K562 (cell line): ENCODE data around the gene CALML3. TPM values are rescaled to one million over a fixed set of nuclear protein-coding genes. Genes with fewer than 3 reads are reported as not detected.

ENCODE experiments used
- ATAC-seq: fragments of 200-7000 bp; cut with Tn5 transposase; 3 replicates; pipeline ENCODE4 v1.9.1; 2020; ENCODE audit warnings: moderate library complexity
- BruUV-seq: library from RNA; stranded (reverse); fragments of 400-500 nt; replicated peaks from 2 replicates; lab custom pipeline; 2021; lab: Mats Ljungman, UMichigan
- CTCF ChIA-PET: fragments of 300-600 bp; formaldehyde crosslinking; extraction: SDS; loops from one replicate; lab custom pipeline; 2021; ENCODE audit warnings: low intra/inter-chr PET ratio; lab: Yijun Ruan, JAX
- POLR2A ChIA-PET: fragments of 300-600, 350-650 bp; sonication (Branson Sonifier 250); formaldehyde crosslinking; extraction: SDS; loops from one replicate; lab custom pipeline; 2021; ENCODE audit warnings: antibody characterized with exemption, inconsistent platforms; lab: Yijun Ruan, JAX
- DNase-seq, 4 experiments: peaks; one replicate each; pipeline versions ENCODE4 v3.0.0 to v3.0.0-alpha.2; 2011 to 2018; ENCODE audit warnings: low spot score in 3 of 4, mixed read lengths in 3 of 4; ENCODE audit errors: extremely low read depth in 1 of 4
- FAIRE-seq: peaks from 2 replicates; lab custom pipeline; 2011; peaks lifted over from hg19 to GRCh38; lab: Jason Lieb, UNC
- H2AFZ ChIP-seq: 2 replicates; pipeline ENCODE4 v1.6.0; 2011; ENCODE audit warnings: low read depth, low read length, control low read depth, inconsistent platforms
- H3K27ac ChIP-seq: fragments of 200-600 bp; 3 replicates; pipeline ENCODE4 v1.8.0; 2011; ENCODE audit warnings: low read depth, mild to moderate bottlenecking, control low read depth, inconsistent platforms, low read length, moderate library complexity, mixed read lengths; ENCODE audit errors: extremely low read depth
- H3K27me3 ChIP-seq, 2 experiments: fragments of 300-600 bp in 1 of 2; 2 replicates in 1 of 2; 3 replicates in 1 of 2; pipeline versions ENCODE4 v1.6.0 to v1.8.0; 2011; ENCODE audit warnings: inconsistent platforms in 2 of 2, low read length in 2 of 2, mild to moderate bottlenecking in 1 of 2, mixed read lengths in 1 of 2, moderate library complexity in 1 of 2; ENCODE audit not compliant: control insufficient read depth in 2 of 2, insufficient read depth in 2 of 2
- H3K36me3 ChIP-seq: fragments of 300-600 bp; 3 replicates; pipeline ENCODE4 v1.8.0; 2011; ENCODE audit warnings: mild to moderate bottlenecking, low read length, inconsistent platforms; ENCODE audit not compliant: control insufficient read depth, insufficient read depth
- H3K4me1 ChIP-seq, 2 experiments: fragments of 200-600 bp in 1 of 2; replicated peaks in 1 of 2; 2 replicates in 1 of 2; 3 replicates in 1 of 2; pipeline versions ENCODE4 v1.5.1 to v1.8.0; 2011; ENCODE audit warnings: inconsistent platforms in 2 of 2, low read length in 2 of 2, mild to moderate bottlenecking in 1 of 2, mixed read lengths in 1 of 2, moderate library complexity in 1 of 2; ENCODE audit not compliant: control insufficient read depth in 2 of 2, insufficient read depth in 2 of 2
- H3K4me2 ChIP-seq: 2 replicates; pipeline ENCODE4 v1.6.1; 2011; ENCODE audit warnings: low read length, control low read depth, inconsistent platforms, mixed read lengths; ENCODE audit not compliant: insufficient read depth
- H3K4me3 ChIP-seq: fragments of 200-600 bp; sonication (generic), shearing (Covaris generic); 2 replicates; pipeline ENCODE4 v1.5.1; 2016; ENCODE audit warnings: control low read depth, inconsistent platforms
- H3K79me2 ChIP-seq: fragments of 200-600 bp; 3 replicates; pipeline ENCODE4 v1.8.0; 2011; ENCODE audit warnings: low read length, inconsistent platforms; ENCODE audit not compliant: control insufficient read depth, insufficient read depth
- H3K9ac ChIP-seq, 2 experiments: 2 replicates each; pipeline versions ENCODE4 v1.6.0 to v1.6.1; 2011; ENCODE audit warnings: low read depth in 2 of 2, low read length in 2 of 2, control low read depth in 1 of 2, inconsistent platforms in 1 of 2, mild to moderate bottlenecking in 1 of 2, mixed read lengths in 1 of 2; ENCODE audit not compliant: insufficient read depth in 1 of 2
- H3K9me1 ChIP-seq: one replicate; pipeline ENCODE4 v1.6.0; 2011; ENCODE audit warnings: inconsistent platforms, mild to moderate bottlenecking, low read length, moderate library complexity; ENCODE audit not compliant: control insufficient read depth, insufficient read depth
- H3K9me3 ChIP-seq: replicated peaks from 2 replicates; pipeline ENCODE4 v1.5.1; 2011; ENCODE audit warnings: low read depth, low read length, inconsistent platforms; ENCODE audit not compliant: control insufficient read depth, insufficient read depth
- H4K20me1 ChIP-seq: replicated peaks from 2 replicates; pipeline ENCODE4 v1.6.1; 2011; ENCODE audit warnings: low read length, inconsistent platforms, mixed read lengths; ENCODE audit not compliant: control insufficient read depth, insufficient read depth
- HOXB6 ChIP-seq: fragments of 250-450 bp; sonication (Bioruptor Pico); IDR thresholded peaks from 2 replicates; pipeline ENCODE4 v1.5.1; 2022; ENCODE audit warnings: mild to moderate bottlenecking, borderline replicate concordance
- KLF6 ChIP-seq: fragments of 250-450 bp; sonication (Bioruptor Pico); IDR thresholded peaks from 2 replicates; pipeline ENCODE4 v1.4.0; 2020; ENCODE audit warnings: mild to moderate bottlenecking, moderate library complexity, borderline replicate concordance
- PML ChIP-seq: IDR thresholded peaks from 2 replicates; pipeline ENCODE4 v1.6.1; 2012; ENCODE audit warnings: low read length, inconsistent platforms
- TFE3 ChIP-seq: fragments of 450-650 bp; formaldehyde crosslinking; IDR thresholded peaks from 2 replicates; pipeline ENCODE4 v1.4.0; 2020; ENCODE audit warnings: mild to moderate bottlenecking, mixed read lengths
- ZNF12 ChIP-seq: sonication (generic); formaldehyde crosslinking; IDR thresholded peaks from 2 replicates; pipeline ENCODE4 v1.4.0; 2020; ENCODE audit warnings: mild to moderate bottlenecking, missing genetic modification reagents
- ZNF507 ChIP-seq: conservative IDR thresholded peaks from 2 replicates; pipeline ENCODE4 v1.6.1; 2017; ENCODE audit warnings: missing genetic modification characterization, missing compliant biosample characterization
- ZNF561 ChIP-seq: fragments of 450-650 bp; formaldehyde crosslinking; conservative IDR thresholded peaks from 2 replicates; pipeline ENCODE4 v1.4.0; 2020; ENCODE audit warnings: mild to moderate bottlenecking, moderate library complexity
- WGBS: fragments of 100-300 bp; shearing (Covaris generic); methylation state at CpG from one replicate; pipeline ENCODE4 v1.1.6; 2016; ENCODE audit warnings: low coverage, mixed read lengths; ENCODE audit not compliant: insufficient coverage; ENCODE audit errors: missing lambda C conversion rate; 5-methylcytosine and 5-hydroxymethylcytosine counted together
- in situ Hi-C: fragments of 300-500 bp; cut with MboI; formaldehyde crosslinking; loops from 4 replicates; pipeline ENCODE4 v1.15.0; 2018; ENCODE audit warnings: inconsistent platforms, mixed read lengths
- intact Hi-C: fragments of 100-400 bp; cut with micrococcal nuclease; formaldehyde crosslinking; loops from 2 replicates; pipeline ENCODE4 v1.14.2; 2022
- polyA plus RNA-seq, 8 experiments: library from polyadenylated mRNA; depleted of rRNA in 4 of 8; stranded (reverse) in 5 of 8; unstranded in 3 of 8; fragments of >200 nt; fragmentation: Nextera tagmentation in 2 of 8; fragmentation: Illumina TruSeq in 1 of 8; extraction: Ambion mirVana in 2 of 8; extraction: Trizol in 1 of 8; gene quantifications; 2 replicates each; pipeline versions ENCODE4 v1.2.1 to v1.2.3, GENCODE V29; 2011 to 2014; ENCODE audit warnings: inconsistent platforms in 1 of 8, missing spikeins in 1 of 8
- total RNA-seq, 7 experiments: library from RNA; depleted of rRNA in 6 of 7; stranded (reverse); fragments of >200 nt in 6 of 7; fragmentation: Illumina TruSeq in 2 of 7; extraction: Trizol in 2 of 7; gene quantifications; 2 replicates each; pipeline versions ENCODE4 v1.2.1 to v1.2.3, GENCODE V29; 2011 to 2021; ENCODE audit warnings: low replicate concordance in 1 of 7

Gene CALML3
- total and polyA plus RNA-seq, 9 of the 15 experiments (the other 6 are each of a cell fraction or from before 2014, with no cell fraction given) = not detected

- H3K9me3 ChIP-seq = no peaks in the 10 kb centered on the region
- CTCF ChIA-PET = no interaction called here
- H3K4me3 ChIP-seq = no peak overlapping the region
- H3K9me1 ChIP-seq = no peaks in the 10 kb centered on the region
- in situ Hi-C loops (no loop called here), intact Hi-C loops (no loop called here)
- H3K4me1 ChIP-seq = peaks cover 30 to 36% of the 10 kb centered on the region in 2 experiments
- no peaks in the 10 kb centered on the region for H3K36me3 ChIP-seq
- POLR2A ChIA-PET = interaction anchor here (0.6 kb wide), 1 partner anchor 718 kb away, joined by 3 read pairs; no protein-coding TSS in a partner anchor
- no peak overlapping the region for H3K27ac ChIP-seq
- no peaks in the 10 kb centered on the region for H3K27me3 ChIP-seq
- H3K4me2 ChIP-seq = no peak overlapping the region; the same call in 1 of the 2 replicates
- no peak for FAIRE-seq
- H2AFZ ChIP-seq = no peak overlapping the region
- 66% methylated on average over 8 of the region's 8 CpGs for WGBS
- no peak for ATAC-seq
- no peaks in the 10 kb centered on the region for H4K20me1 ChIP-seq
- H3K9ac ChIP-seq = no peak overlapping the region
- DNase-seq = no peak
- TF ChIP-seq ZNF12 (CRISPR knock-in tag) = 0 out of 2 replicates have a peak, but pooled peaks have one; percentile 5
- no peak for TF ChIP-seq HOXB6 (CRISPR knock-in tag)
- no peak for TF ChIP-seq PML
- TF ChIP-seq ZNF507 = no peak
- BruUV-seq = no TSS peak
- no peaks in the 10 kb centered on the region for H3K79me2 ChIP-seq
These were observed 40.4 kb downstream of the CALML3 start for GRCh38 chr10:5565205-5565545.

GRCh38 chr10:5565671-5566581, 41.2 kb downstream of the CALML3 start:
- CTCF ChIA-PET = no interaction called here
- no peak overlapping the region for H3K4me3 ChIP-seq
- in situ Hi-C loops (no loop called here), intact Hi-C loops (no loop called here)
- no peaks in the 10 kb centered on the region for H3K27me3 ChIP-seq
- 50% methylated on average over 21 of the region's 23 CpGs for WGBS
- no peak overlapping the region for H2AFZ ChIP-seq
- H3K27ac ChIP-seq = no peak overlapping the region
- no TSS peak for BruUV-seq
- peaks cover 24 to 35% of the 10 kb centered on the region in 2 experiments for H3K4me1 ChIP-seq
- no peaks in the 10 kb centered on the region for H3K9me3 ChIP-seq
- H3K79me2 ChIP-seq = no peaks in the 10 kb centered on the region
- no peak overlapping the region for H3K4me2 ChIP-seq
- no peak for FAIRE-seq
- POLR2A ChIA-PET = interaction anchor here (0.6 to 1.0 kb wide), 4 partner anchors 14 to 718 kb away, joined by 3 to 4 read pairs (median 3); no protein-coding TSS in a partner anchor
- H3K36me3 ChIP-seq = no peaks in the 10 kb centered on the region
- H3K9ac ChIP-seq = no peak overlapping the region
- H3K9me1 ChIP-seq = no peaks in the 10 kb centered on the region
- no peak for ATAC-seq
- DNase-seq = no peak
- no peaks in the 10 kb centered on the region for H4K20me1 ChIP-seq
- TF ChIP-seq TFE3 (CRISPR knock-in tag) (no peak), KLF6 (CRISPR knock-in tag) (no peak), ZNF561 (no peak)
